Vagina (tissue), 2 donors: ENCODE data around the gene RRAS2. TPM values are rescaled to one million over a fixed set of nuclear protein-coding genes. Genes with fewer than 3 reads are reported as not detected.
A peak's percentile ranks its signal among the peaks of the same experiment; 100 is the strongest.

ENCODE experiments used
- DNase-seq, 2 donors: peaks; one replicate each; pipeline ENCODE4 v3.0.0-alpha.2; 2017; ENCODE audit errors: extremely low spot score in 2 of 2
- H3K27ac ChIP-seq: fragments of 200-600 bp; sonication (generic); one replicate; pipeline ENCODE4 v1.5.1; 2019
- H3K27me3 ChIP-seq: fragments of 200-600 bp; sonication (generic); one replicate; pipeline ENCODE4 v1.5.1; 2019
- H3K36me3 ChIP-seq, 2 donors: fragments of 200-600 bp; sonication (generic); one replicate each; pipeline ENCODE4 v1.5.1; 2017 to 2019
- H3K4me1 ChIP-seq: fragments of 200-600 bp; sonication (generic); one replicate; pipeline ENCODE4 v1.5.1; 2019
- H3K4me3 ChIP-seq, 2 donors: fragments of 200-600 bp; sonication (generic); 1 replicate in 1 of 2; 2 replicates in 1 of 2; pipeline ENCODE4 v1.5.1; 2016 to 2019
- H3K9me3 ChIP-seq: fragments of 200-600 bp; sonication (generic); one replicate; pipeline ENCODE4 v1.5.1; 2019
- POLR2A ChIP-seq, 2 donors: fragments of 450-650 bp; IDR thresholded peaks; one replicate each; pipeline ENCODE4 v1.6.1; 2017; ENCODE audit warnings: antibody characterized with exemption in 2 of 2, mild to moderate bottlenecking in 2 of 2, moderate library complexity in 2 of 2
- POLR2AphosphoS5 ChIP-seq, 2 donors: sonication (generic); formaldehyde crosslinking; IDR thresholded peaks; one replicate each; pipeline ENCODE4 v1.9.0; 2017; ENCODE audit warnings: antibody characterized with exemption in 2 of 2, mild to moderate bottlenecking in 2 of 2, low read depth in 1 of 2; ENCODE audit not compliant: insufficient read depth in 1 of 2
- intact Hi-C: fragments of 100-400 bp; cut with DNase I; formaldehyde crosslinking; loops from one replicate; pipeline ENCODE4 v1.15.1; 2023
- total RNA-seq: library from RNA; depleted of rRNA; stranded (reverse); fragments of >200 nt; gene quantifications from one replicate; pipeline ENCODE4 v1.2.3, GENCODE V29; 2016
- TF ChIP-seq, protein P1 (sequence below), 3 experiments: fragments of 450-650 bp in 2 of 3; fragments of 200-600 bp in 1 of 3; sonication (generic) in 1 of 3; IDR thresholded peaks; one replicate each; pipeline ENCODE4 v1.5.1; 2017 to 2019; ENCODE audit warnings: antibody characterized with exemption in 3 of 3, mild to moderate bottlenecking in 2 of 3, moderate library complexity in 2 of 3

RRAS2 gene
- total RNA-seq, 1 donor from 2014 or later = 32.7 TPM

DNA sequence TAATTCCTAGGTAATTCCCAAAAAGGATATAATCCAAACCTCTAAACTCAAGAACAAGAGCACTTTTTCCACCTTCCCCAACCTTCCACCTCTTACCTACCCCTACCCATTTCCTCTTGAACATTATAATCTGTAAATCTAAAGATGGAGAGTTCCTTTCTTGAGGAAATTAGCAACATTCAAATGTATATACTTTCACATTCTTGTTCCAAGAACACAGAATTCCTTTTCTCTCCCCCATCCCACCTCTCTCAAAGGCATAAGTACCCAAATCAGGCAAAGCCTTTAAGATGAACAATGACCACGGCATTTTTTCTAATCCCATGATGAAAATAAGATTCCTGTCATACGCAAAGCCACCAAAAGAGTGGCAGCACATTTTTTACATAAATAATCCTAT is 18.3 kb downstream of the RRAS2 start:
- Histone ChIP-seq H3K9me3 (no peaks in the 10 kb centered on the region), H3K27ac (no peak overlapping the region), H3K27me3 (no peaks in the 10 kb centered on the region), H3K4me1 (peaks cover 5% of the 10 kb centered on the region), H3K4me3 (no peak overlapping the region), H3K36me3 (no peaks in the 10 kb centered on the region)
- TF ChIP-seq, protein P1, sequence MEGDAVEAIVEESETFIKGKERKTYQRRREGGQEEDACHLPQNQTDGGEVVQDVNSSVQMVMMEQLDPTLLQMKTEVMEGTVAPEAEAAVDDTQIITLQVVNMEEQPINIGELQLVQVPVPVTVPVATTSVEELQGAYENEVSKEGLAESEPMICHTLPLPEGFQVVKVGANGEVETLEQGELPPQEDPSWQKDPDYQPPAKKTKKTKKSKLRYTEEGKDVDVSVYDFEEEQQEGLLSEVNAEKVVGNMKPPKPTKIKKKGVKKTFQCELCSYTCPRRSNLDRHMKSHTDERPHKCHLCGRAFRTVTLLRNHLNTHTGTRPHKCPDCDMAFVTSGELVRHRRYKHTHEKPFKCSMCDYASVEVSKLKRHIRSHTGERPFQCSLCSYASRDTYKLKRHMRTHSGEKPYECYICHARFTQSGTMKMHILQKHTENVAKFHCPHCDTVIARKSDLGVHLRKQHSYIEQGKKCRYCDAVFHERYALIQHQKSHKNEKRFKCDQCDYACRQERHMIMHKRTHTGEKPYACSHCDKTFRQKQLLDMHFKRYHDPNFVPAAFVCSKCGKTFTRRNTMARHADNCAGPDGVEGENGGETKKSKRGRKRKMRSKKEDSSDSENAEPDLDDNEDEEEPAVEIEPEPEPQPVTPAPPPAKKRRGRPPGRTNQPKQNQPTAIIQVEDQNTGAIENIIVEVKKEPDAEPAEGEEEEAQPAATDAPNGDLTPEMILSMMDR (IDR thresholded peaks at IDR 0.05) = no peak
- TF ChIP-seq POLR2A (IDR thresholded peaks at IDR 0.05) (no peak), POLR2AphosphoS5 (IDR thresholded peaks at IDR 0.05; ENCODE audit: insufficient read depth in 1 of 2, low read depth in 1 of 2) (no peak)
- no peak for DNase-seq
- intact Hi-C loops = no loop called here

DNA sequence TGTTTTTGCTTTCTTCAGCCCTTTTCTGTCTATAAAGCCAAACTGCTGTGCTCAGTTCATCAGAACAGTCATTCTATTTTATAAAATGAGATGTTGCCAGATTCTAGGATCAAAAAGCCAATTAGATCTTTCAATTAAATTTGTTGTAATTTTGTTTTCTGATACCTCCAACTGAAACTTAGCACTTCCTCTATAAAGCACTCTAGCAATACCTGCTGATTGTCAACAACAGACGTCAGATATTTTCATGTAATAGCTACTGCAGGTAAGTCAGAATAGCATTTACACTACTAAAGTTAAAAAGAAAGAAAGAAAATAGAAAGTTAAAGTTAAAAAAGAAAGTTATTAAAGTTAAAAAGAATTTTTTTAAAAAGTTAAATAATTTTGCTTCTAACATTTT is 19.6 kb downstream of the RRAS2 start:
- no peaks in the 10 kb centered on the region for H3K36me3 ChIP-seq
- no peak for DNase-seq
- no peaks in the 10 kb centered on the region for H3K9me3 ChIP-seq
- no peak overlapping the region for H3K4me3 ChIP-seq
- H3K27me3 ChIP-seq = no peaks in the 10 kb centered on the region
- TF ChIP-seq POLR2A (IDR thresholded peaks at IDR 0.05) (no peak), POLR2AphosphoS5 (IDR thresholded peaks at IDR 0.05; ENCODE audit: insufficient read depth in 1 of 2, low read depth in 1 of 2) (no peak)
- TF ChIP-seq, protein P1 (IDR thresholded peaks at IDR 0.05) = no peak
- intact Hi-C loops = no loop called here
- H3K27ac ChIP-seq = no peak overlapping the region
- peaks cover 5% of the 10 kb centered on the region for H3K4me1 ChIP-seq

DNA sequence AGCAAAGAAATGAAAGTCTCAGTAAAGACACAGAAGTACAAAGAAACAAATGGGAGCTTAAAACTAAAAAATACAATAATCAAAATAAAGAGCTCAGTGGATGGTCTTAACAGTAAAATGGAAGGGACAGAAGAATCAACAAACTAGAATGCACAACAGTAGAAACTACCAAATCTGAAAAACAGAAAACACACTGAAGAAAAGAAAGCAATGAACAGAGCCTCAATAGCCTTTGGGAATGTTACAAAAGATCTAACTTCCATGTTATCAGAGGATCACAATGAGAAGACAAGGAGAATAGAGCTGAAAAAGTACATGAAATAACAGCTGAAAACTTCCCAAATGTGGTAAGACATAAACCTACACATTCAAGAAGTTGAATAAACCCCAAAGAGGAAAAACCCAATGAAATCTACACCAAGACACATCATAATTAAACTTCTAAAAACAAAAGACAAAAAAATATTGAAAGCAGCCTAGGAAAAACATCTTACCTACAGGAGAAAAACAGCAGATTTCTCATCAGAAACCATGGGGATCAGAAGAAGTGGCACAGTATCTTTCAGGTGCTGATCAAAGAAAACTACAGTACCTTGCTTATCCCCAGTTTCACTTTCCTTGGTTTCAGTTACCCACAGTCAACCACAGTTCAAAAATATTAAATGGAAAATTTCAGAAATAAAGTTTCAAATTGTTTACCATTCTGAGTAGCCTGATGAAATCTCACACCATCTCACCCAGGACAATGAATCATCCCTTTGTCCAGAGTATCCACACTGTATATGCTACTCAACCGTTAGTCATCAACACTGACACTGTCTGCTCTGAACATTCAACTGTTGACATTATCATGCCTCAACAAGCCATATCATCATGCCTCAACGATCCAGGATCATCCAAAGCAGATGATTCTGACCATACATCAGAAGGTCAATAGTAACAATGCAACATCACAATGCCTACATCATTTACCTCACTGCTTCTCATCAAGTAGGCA is 22.2 kb downstream of the RRAS2 start:
- peaks cover 5% of the 10 kb centered on the region for H3K4me1 ChIP-seq
- no peaks in the 10 kb centered on the region for H3K27me3 ChIP-seq
- H3K36me3 ChIP-seq = no peaks in the 10 kb centered on the region
- H3K27ac ChIP-seq = no peak overlapping the region
- DNase-seq = no peak
- no peak overlapping the region for H3K4me3 ChIP-seq
- TF ChIP-seq POLR2A (IDR thresholded peaks at IDR 0.05) (no peak), POLR2AphosphoS5 (IDR thresholded peaks at IDR 0.05; ENCODE audit: insufficient read depth in 1 of 2, low read depth in 1 of 2) (peak in 1 of 2 donors; percentile 71)
- intact Hi-C loops = no loop called here
- no peaks in the 10 kb centered on the region for H3K9me3 ChIP-seq

DNA sequence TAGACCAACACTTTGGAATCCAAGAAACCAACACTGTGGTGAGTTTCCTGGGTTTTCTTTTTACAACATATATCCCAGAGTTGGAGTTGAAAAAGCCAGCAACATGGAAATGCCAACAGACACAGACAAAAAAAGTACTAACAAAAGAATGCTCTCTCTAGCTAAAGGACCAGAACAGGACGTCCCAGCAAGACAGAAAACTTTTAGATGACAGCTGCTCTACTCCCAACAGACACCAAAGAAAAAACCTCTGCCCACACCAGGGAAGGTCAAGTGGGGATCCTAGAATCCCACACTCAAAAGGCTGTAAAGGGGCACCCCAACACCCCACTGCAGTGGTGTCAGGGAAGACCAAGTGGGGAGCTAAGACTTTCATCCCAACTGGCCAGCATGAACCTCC is 23.3 kb downstream of the RRAS2 start:
- H3K4me3 ChIP-seq = no peak overlapping the region
- no peaks in the 10 kb centered on the region for H3K27me3 ChIP-seq
- peaks cover 5% of the 10 kb centered on the region for H3K4me1 ChIP-seq
- no peak for DNase-seq
- no peaks in the 10 kb centered on the region for H3K36me3 ChIP-seq
- H3K9me3 ChIP-seq = no peaks in the 10 kb centered on the region
- no peak overlapping the region for H3K27ac ChIP-seq
- TF ChIP-seq POLR2A (IDR thresholded peaks at IDR 0.05) (no peak), POLR2AphosphoS5 (IDR thresholded peaks at IDR 0.05; ENCODE audit: insufficient read depth in 1 of 2, low read depth in 1 of 2) (no peak)
- TF ChIP-seq, protein P1 (IDR thresholded peaks at IDR 0.05) = no peak
- intact Hi-C loops = no loop called here

DNA sequence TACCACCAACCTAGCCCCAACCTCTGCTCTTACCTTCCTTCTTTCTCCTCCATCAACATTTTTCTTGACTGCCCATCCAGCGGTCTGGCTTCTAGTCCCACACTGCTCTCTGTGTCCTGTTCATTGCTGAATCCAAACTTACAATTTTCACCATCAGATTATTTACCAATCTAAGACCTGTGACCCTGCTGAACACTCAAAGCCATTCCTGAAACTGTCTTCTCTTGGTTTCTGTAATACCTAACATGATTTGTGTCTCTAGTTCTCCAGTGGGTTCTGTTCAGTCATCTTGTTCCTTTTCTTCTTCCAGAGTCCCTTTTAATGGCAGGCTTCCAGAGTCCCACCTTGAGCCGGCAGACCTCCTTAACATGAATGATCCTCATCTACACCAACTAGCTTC is 24.1 kb downstream of the RRAS2 start:
- H3K4me1 ChIP-seq = peaks cover 5% of the 10 kb centered on the region
- H3K27ac ChIP-seq = no peak overlapping the region
- no peaks in the 10 kb centered on the region for H3K36me3 ChIP-seq
- intact Hi-C loops = no loop called here
- TF ChIP-seq, protein P1 (IDR thresholded peaks at IDR 0.05) = no peak
- no peak for TF ChIP-seq POLR2A (IDR thresholded peaks at IDR 0.05)
- no peak for TF ChIP-seq POLR2AphosphoS5 (IDR thresholded peaks at IDR 0.05; ENCODE audit: insufficient read depth in 1 of 2, low read depth in 1 of 2)
- no peak overlapping the region for H3K4me3 ChIP-seq
- H3K9me3 ChIP-seq = no peaks in the 10 kb centered on the region
- DNase-seq = no peak
- no peaks in the 10 kb centered on the region for H3K27me3 ChIP-seq
